ENCODE measurements around the gene VPS37D. TPM values are rescaled to one million over a fixed set of nuclear protein-coding genes. Genes with fewer than 3 reads are reported as not detected.

VPS37D gene
- total RNA-seq, 1 experiment from 2014 or later, result 4.4 TPM

GRCh38 chr7:73700581-73701134 lies 33.0 kb downstream of the VPS37D start:
- Histone ChIP-seq H3K4me1 (ENCODE audit: control insufficient read depth, insufficient read depth, low read length) (peaks cover 60% of the 10 kb centered on the region), H3K27ac (ENCODE audit: low read length) (peak overlapping the region; percentile 80), H3K9me3 (ENCODE audit: control insufficient read depth, insufficient read depth, low read depth, low read length) (no peaks in the 10 kb centered on the region), H3K36me3 (ENCODE audit: control insufficient read depth, insufficient read depth, low read length) (no peaks in the 10 kb centered on the region; the same call in none of the 2 replicates), H3K27me3 (ENCODE audit: control insufficient read depth, insufficient read depth, low read length) (no peaks in the 10 kb centered on the region), H3K4me3 (ENCODE audit: low read depth in 2 of 2, low read length in 2 of 2) (no peak overlapping the region)
- ChIA-PET POLR2A (interaction anchor here (0.7 kb wide), 1 partner anchor 728 kb away, joined by 5 read pairs; no protein-coding TSS in a partner anchor), CTCF (interaction anchor here (0.6 to 1.5 kb wide), 6 partner anchors 17 to 87 kb away, joined by 3 to 9 read pairs (median 4); no protein-coding TSS in a partner anchor)
- BruUV-seq (replicated peaks), result no TSS peak
- intact Hi-C loops (cut with micrococcal nuclease; ENCODE audit: unreplicated experiment) (no loop called here), in situ Hi-C loops (cut with HindIII; ENCODE audit: low pct_unique_long_range_greater_than_20kb, low sequenced_read_pairs) (no loop called here)
- DNase-seq (ENCODE audit: low read depth, low spot score) (no peak), ATAC-seq (no peak)
- TF ChIP-seq TCF7L2 (IDR thresholded peaks at IDR 0.05; ENCODE audit: low read depth, low read length), result no peak
- TF ChIP-seq SIN3A (IDR thresholded peaks at IDR 0.05; ENCODE audit: borderline replicate concordance, insufficient read depth, low read depth, low read length), result no peak
- no peak for TF ChIP-seq CTCF (IDR thresholded peaks at IDR 0.05)
- TF ChIP-seq POLR2AphosphoS5 (IDR thresholded peaks at IDR 0.05; ENCODE audit: low read depth, low read length), result no peak
- no peak for TF ChIP-seq REST (IDR thresholded peaks at IDR 0.05; ENCODE audit: insufficient read depth in 1 of 2, low read depth in 2 of 2, low read length in 1 of 2)

- intact Hi-C loops (cut with micrococcal nuclease; ENCODE audit: unreplicated experiment) (no loop called here), in situ Hi-C loops (cut with HindIII; ENCODE audit: low pct_unique_long_range_greater_than_20kb, low sequenced_read_pairs) (no loop called here)
- Histone ChIP-seq H3K9me3 (ENCODE audit: control insufficient read depth, insufficient read depth, low read depth, low read length) (no peaks in the 10 kb centered on the region), H3K4me3 (ENCODE audit: low read depth in 2 of 2, low read length in 2 of 2) (no peak overlapping the region), H3K27ac (ENCODE audit: low read length) (peak overlapping the region; percentile 80), H3K4me1 (ENCODE audit: control insufficient read depth, insufficient read depth, low read length) (peaks cover 68% of the 10 kb centered on the region), H3K27me3 (ENCODE audit: control insufficient read depth, insufficient read depth, low read length) (no peaks in the 10 kb centered on the region), H3K36me3 (ENCODE audit: control insufficient read depth, insufficient read depth, low read length) (no peaks in the 10 kb centered on the region; the same call in none of the 2 replicates)
- ATAC-seq (peak; percentile 41), DNase-seq (ENCODE audit: low read depth, low spot score) (peak; percentile 76)
- ChIA-PET CTCF (interaction anchor here (0.6 to 1.5 kb wide), 6 partner anchors 16 to 88 kb away, joined by 3 to 5 read pairs (median 4); no protein-coding TSS in a partner anchor), POLR2A (interaction anchor here (0.7 kb wide), 1 partner anchor 727 kb away, joined by 5 read pairs; no protein-coding TSS in a partner anchor)
- no TSS peak for BruUV-seq (replicated peaks)
- TF ChIP-seq POLR2AphosphoS5 (IDR thresholded peaks at IDR 0.05; ENCODE audit: low read depth, low read length), result peak; percentile 75
- no peak for TF ChIP-seq TCF7L2 (IDR thresholded peaks at IDR 0.05; ENCODE audit: low read depth, low read length)
- no peak for TF ChIP-seq REST (IDR thresholded peaks at IDR 0.05; ENCODE audit: insufficient read depth in 1 of 2, low read depth in 2 of 2, low read length in 1 of 2)
- TF ChIP-seq SIN3A (IDR thresholded peaks at IDR 0.05; ENCODE audit: borderline replicate concordance, insufficient read depth, low read depth, low read length), result no peak
- peak; percentile 93 for TF ChIP-seq CTCF (IDR thresholded peaks at IDR 0.05)
These were observed 33.8 kb downstream of the VPS37D start for GRCh38 chr7:73701357-73701995.
